HG02938 (cell line): ENCODE measurements around the gene LRCH4.
A peak's percentile ranks its signal among the peaks of the same experiment; 100 is the strongest.

Experiments
- ATAC-seq: cut with Tn5 transposase; IDR thresholded peaks from one replicate; pipeline ENCODE4 v1.9.1; 2021; ENCODE audit warnings: mild to moderate bottlenecking, moderate library complexity; ENCODE audit not compliant: unreplicated experiment

LRCH4 gene

GRCh38 chr7:100604976-100605911 is 19.3 kb upstream of the LRCH4 start:
- no peak for ATAC-seq

- ATAC-seq, result no peak
Measured at GRCh38 chr7:100604028-100604975, 18.4 kb upstream of the LRCH4 start.

GRCh38 chr7:100603726-100604027 is 17.7 kb upstream of the LRCH4 start:
- ATAC-seq, result no peak

GRCh38 chr7:100602889-100603725 is 17.2 kb upstream of the LRCH4 start:
- ATAC-seq, result no peak

- no peak for ATAC-seq
Measured at GRCh38 chr7:100600730-100601038, 14.8 kb upstream of the LRCH4 start.

GRCh38 chr7:100599911-100600729 is 14.2 kb upstream of the LRCH4 start:
- no peak for ATAC-seq

GRCh38 chr7:100598425-100598824 is 12.5 kb upstream of the LRCH4 start:
- no peak for ATAC-seq

GRCh38 chr7:100595188-100595587 is 9.3 kb upstream of the LRCH4 start:
- no peak for ATAC-seq

- no peak for ATAC-seq
Measured at GRCh38 chr7:100591596-100591995, 5.7 kb upstream of the LRCH4 start.

- no peak for ATAC-seq
Measured at GRCh38 chr7:100590077-100590737, 4.3 kb upstream of the LRCH4 start.

GRCh38 chr7:100589341-100589947 is 3.5 kb upstream of the LRCH4 start:
- no peak for ATAC-seq

- no peak for ATAC-seq
Measured at GRCh38 chr7:100588438-100588837, 2.5 kb upstream of the LRCH4 start.

GRCh38 chr7:100586266-100587025 is 517 bp upstream of the LRCH4 start, which contains the start of gene FBXO24:
Gene FBXO24, plus strand, starts transcription at chr7:100586328. Its CDS starts 298 bp downstream, at chr7:100586626.
- peak; percentile 91 for ATAC-seq

- no peak for ATAC-seq
Measured at GRCh38 chr7:100584683-100585510, 1.0 kb downstream of the LRCH4 start.

- ATAC-seq, result no peak
Measured at GRCh38 chr7:100584054-100584682, 1.8 kb downstream of the LRCH4 start.

- ATAC-seq, result no peak
Measured at GRCh38 chr7:100583132-100584053, 2.5 kb downstream of the LRCH4 start.
